Liver (tissue), 9 donors: ENCODE data around the gene KIF21B. TPM values are rescaled to one million over a fixed set of nuclear protein-coding genes. Genes with fewer than 3 reads are reported as not detected.

Experiments
- DNase-seq: peaks from one replicate; pipeline ENCODE4 v3.0.0-alpha.2; 2017; ENCODE audit warnings: low spot score
- H3K27ac ChIP-seq, 2 donors: one replicate each; pipeline ENCODE4 v1.7.0; 2013; ENCODE audit warnings: inconsistent platforms in 2 of 2, low read length in 2 of 2, control low read depth in 1 of 2, low read depth in 1 of 2, mild to moderate bottlenecking in 1 of 2
- H3K27me3 ChIP-seq, 4 donors: one replicate each; pipeline versions ENCODE4 v1.6.1 to v1.7.0; 2013; ENCODE audit warnings: low read length in 3 of 4, inconsistent platforms in 1 of 4, mild to moderate bottlenecking in 1 of 4, moderate library complexity in 1 of 4; ENCODE audit not compliant: control insufficient read depth in 4 of 4, insufficient read depth in 4 of 4
- H3K36me3 ChIP-seq, 4 donors: one replicate each; pipeline versions ENCODE4 v1.6.1 to v1.7.0; 2013; ENCODE audit warnings: low read length in 3 of 4, mild to moderate bottlenecking in 3 of 4, low read depth in 1 of 4, moderate library complexity in 1 of 4; ENCODE audit not compliant: control insufficient read depth in 4 of 4, insufficient read depth in 3 of 4
- H3K4me1 ChIP-seq, 4 donors: one replicate each; pipeline versions ENCODE4 v1.6.1 to v1.7.0; 2013; ENCODE audit warnings: low read length in 3 of 4, mild to moderate bottlenecking in 3 of 4, moderate library complexity in 1 of 4; ENCODE audit not compliant: control insufficient read depth in 4 of 4, insufficient read depth in 4 of 4
- H3K4me3 ChIP-seq, 3 donors: one replicate each; pipeline versions ENCODE4 v1.6.1 to v1.7.0; 2013; ENCODE audit warnings: low read length in 3 of 3, control low read depth in 1 of 3, low read depth in 1 of 3, mild to moderate bottlenecking in 1 of 3
- H3K9ac ChIP-seq, 2 donors: one replicate each; pipeline ENCODE4 v1.7.0; 2013; ENCODE audit warnings: low read length in 2 of 2, mild to moderate bottlenecking in 2 of 2, moderate library complexity in 2 of 2, control low read depth in 1 of 2, low read depth in 1 of 2
- H3K9me3 ChIP-seq, 4 donors: one replicate each; pipeline versions ENCODE4 v1.6.1 to v1.7.0; 2013; ENCODE audit warnings: low read length in 3 of 4; ENCODE audit not compliant: control insufficient read depth in 4 of 4
- EGR1 ChIP-seq, 2 donors: IDR thresholded peaks; 2 replicates each; pipeline ENCODE4 v1.6.1; 2016 to 2018; ENCODE audit warnings: antibody characterized with exemption in 2 of 2, low read depth in 2 of 2
- FOXA1 ChIP-seq: IDR thresholded peaks from 2 replicates; pipeline ENCODE4 v1.6.1; 2016; ENCODE audit warnings: antibody characterized with exemption
- FOXA2 ChIP-seq: IDR thresholded peaks from 2 replicates; pipeline ENCODE4 v1.6.1; 2016; ENCODE audit warnings: antibody characterized with exemption
- GABPA ChIP-seq, 2 donors: IDR thresholded peaks in 1 of 2; conservative IDR thresholded peaks in 1 of 2; 2 replicates each; pipeline ENCODE4 v1.6.1; 2016; ENCODE audit warnings: antibody characterized with exemption in 2 of 2, mild to moderate bottlenecking in 1 of 2, moderate library complexity in 1 of 2
- HNF4A ChIP-seq, 2 donors: conservative IDR thresholded peaks; 2 replicates each; pipeline ENCODE4 v1.6.1; 2016; ENCODE audit warnings: antibody characterized with exemption in 2 of 2, mild to moderate bottlenecking in 2 of 2
- JUND ChIP-seq, 2 donors: IDR thresholded peaks; 2 replicates each; pipeline ENCODE4 v1.6.1; 2016; ENCODE audit warnings: antibody characterized with exemption in 2 of 2
- MAX ChIP-seq: IDR thresholded peaks from 2 replicates; pipeline ENCODE4 v1.6.1; 2016; ENCODE audit warnings: antibody characterized with exemption
- NR2F2 ChIP-seq: IDR thresholded peaks from 2 replicates; pipeline ENCODE4 v1.6.1; 2016; ENCODE audit warnings: antibody characterized with exemption
- RAD21 ChIP-seq, 2 donors: IDR thresholded peaks; 2 replicates each; pipeline ENCODE4 v1.6.1; 2016; ENCODE audit warnings: antibody characterized with exemption in 2 of 2, mild to moderate bottlenecking in 2 of 2
- REST ChIP-seq: IDR thresholded peaks from 2 replicates; pipeline ENCODE4 v1.6.1; 2016; ENCODE audit warnings: antibody characterized with exemption, mild to moderate bottlenecking
- RXRA ChIP-seq, 2 donors: IDR thresholded peaks; 2 replicates each; pipeline ENCODE4 v1.6.1; 2017 to 2018; ENCODE audit warnings: antibody characterized with exemption in 2 of 2, mild to moderate bottlenecking in 1 of 2
- SP1 ChIP-seq: IDR thresholded peaks from 2 replicates; pipeline ENCODE4 v1.6.1; 2018; ENCODE audit warnings: antibody characterized with exemption, mild to moderate bottlenecking
- TAF1 ChIP-seq: conservative IDR thresholded peaks from 2 replicates; pipeline ENCODE4 v1.6.1; 2016; ENCODE audit warnings: antibody characterized with exemption, mild to moderate bottlenecking
- YY1 ChIP-seq: IDR thresholded peaks from 2 replicates; pipeline ENCODE4 v1.6.1; 2016; ENCODE audit warnings: antibody characterized with exemption, mild to moderate bottlenecking
- ZBTB33 ChIP-seq: IDR thresholded peaks from 2 replicates; pipeline ENCODE4 v1.6.1; 2016; ENCODE audit warnings: antibody characterized with exemption
- WGBS: extraction: QIAGEN DNeasy Blood & Tissue Kit; methylation state at CpG from one replicate; pipeline ENCODE4 v1.1.7; 2013; 5-methylcytosine and 5-hydroxymethylcytosine counted together
- polyA plus RNA-seq, 2 donors: library from polyadenylated mRNA; stranded (reverse) in 1 of 2; unstranded in 1 of 2; fragments of 200-250 nt in 1 of 2; fragments of >200 nt in 1 of 2; fragmentation: Nextera tagmentation in 1 of 2; extraction: Ambion mirVana in 1 of 2; gene quantifications; one replicate each; pipeline versions ENCODE4 v1.2.1 to v1.2.3, GENCODE V29; 2013 to 2015
- total RNA-seq, 2 donors: library from RNA; depleted of rRNA; stranded (reverse); fragments of >200 nt; gene quantifications; one replicate each; pipeline ENCODE4 v1.2.3, GENCODE V29; 2014
- donor health status: healthy.
- donor health status: healthy.
- donor health status: healthy.
- donor health status: healthy.
- donor health status: healthy.

KIF21B gene
- total and polyA plus RNA-seq, 4 donors, result 0.42 to 1.9 (median 1.0) TPM

GRCh38 chr1:201026234-201026633 lies 2.7 kb upstream of the KIF21B start:
- H3K9me3 ChIP-seq, result no peaks in the 10 kb centered on the region
- H3K4me3 ChIP-seq, result no peak overlapping the region
- H3K9ac ChIP-seq, result no peak overlapping the region
- peaks cover 2 to 24% (median 14%) of the 10 kb centered on the region in 4 donors for H3K4me1 ChIP-seq
- DNase-seq, result no peak
- WGBS, result 83% methylated on average over 3 of the region's 3 CpGs
- TF ChIP-seq ZBTB33, result no peak
- no peak for TF ChIP-seq TAF1
- TF ChIP-seq RXRA (IDR thresholded peaks at IDR 0.05), result no peak
- no peak for TF ChIP-seq GABPA (IDR thresholded peaks at IDR 0.05 in 1 of 2, conservative IDR thresholded peaks at IDR 0.05 in 1 of 2)
- no peak for TF ChIP-seq HNF4A (conservative IDR thresholded peaks at IDR 0.05)
- no peak for TF ChIP-seq NR2F2
- no peak for TF ChIP-seq FOXA1
- TF ChIP-seq YY1, result no peak
- no peak for TF ChIP-seq SP1
- TF ChIP-seq JUND (IDR thresholded peaks at IDR 0.05), result no peak
- TF ChIP-seq MAX, result no peak
- TF ChIP-seq RAD21 (IDR thresholded peaks at IDR 0.05), result no peak
- TF ChIP-seq REST, result no peak
- TF ChIP-seq EGR1 (IDR thresholded peaks at IDR 0.05; ENCODE audit: low read depth in 2 of 2), result no peak
- TF ChIP-seq FOXA2, result no peak
- H3K27me3 ChIP-seq, result no peaks in the 10 kb centered on the region
- H3K27ac ChIP-seq, result no peak overlapping the region
- H3K36me3 ChIP-seq, result no peaks in the 10 kb centered on the region

- no peaks in the 10 kb centered on the region for H3K36me3 ChIP-seq
- no peak overlapping the region for H3K27ac ChIP-seq
- peaks cover 2 to 24% (median 14%) of the 10 kb centered on the region in 4 donors for H3K4me1 ChIP-seq
- no peaks in the 10 kb centered on the region for H3K27me3 ChIP-seq
- no peaks in the 10 kb centered on the region for H3K9me3 ChIP-seq
- H3K4me3 ChIP-seq, result no peak overlapping the region
- TF ChIP-seq FOXA1 (no peak), RXRA (IDR thresholded peaks at IDR 0.05) (no peak), REST (no peak), MAX (no peak), YY1 (no peak), EGR1 (IDR thresholded peaks at IDR 0.05; ENCODE audit: low read depth in 2 of 2) (no peak)
- WGBS, result 69% methylated on average over 7 of the region's 7 CpGs
- no peak overlapping the region for H3K9ac ChIP-seq
- no peak for DNase-seq
These were observed 2.1 kb upstream of the KIF21B start for GRCh38 chr1:201025571-201026002.
